NCI-H526 (cell line): ENCODE measurements around the gene GSTCD.
"Not testable (repeated sequence)": the region's sequence is repeated elsewhere in the genome, so short reads cannot be mapped to it uniquely, and the experiment has no call there.

Source experiments
- DNase-seq, 2 experiments: peaks; one replicate each; lab custom pipeline; 2025; lab: John Stamatoyannopoulos, UW

Gene GSTCD

GRCh38 chr4:105805501-105806120 lies 97.0 kb downstream of the GSTCD start:
- DNase-seq: no peak

DNA sequence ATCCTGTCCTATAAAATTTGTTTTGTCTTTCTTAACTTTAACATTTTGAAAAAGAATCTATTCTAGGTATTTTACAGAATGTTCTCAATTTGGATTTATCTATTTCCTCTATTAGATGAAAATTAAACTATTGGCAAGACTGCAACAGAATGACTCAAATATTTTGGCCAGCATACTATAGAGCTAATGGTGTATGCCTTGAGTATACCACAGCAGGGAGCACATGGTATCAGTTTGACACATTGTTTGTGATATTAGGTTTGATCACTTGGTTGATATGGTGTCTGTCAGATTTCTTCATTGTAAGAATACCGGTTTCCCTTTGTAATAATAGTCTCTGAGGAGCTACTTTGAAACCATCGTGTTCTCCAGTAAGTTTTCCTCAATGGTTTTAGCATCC lies 98.9 kb downstream of the GSTCD start:
- no peak for DNase-seq

DNA sequence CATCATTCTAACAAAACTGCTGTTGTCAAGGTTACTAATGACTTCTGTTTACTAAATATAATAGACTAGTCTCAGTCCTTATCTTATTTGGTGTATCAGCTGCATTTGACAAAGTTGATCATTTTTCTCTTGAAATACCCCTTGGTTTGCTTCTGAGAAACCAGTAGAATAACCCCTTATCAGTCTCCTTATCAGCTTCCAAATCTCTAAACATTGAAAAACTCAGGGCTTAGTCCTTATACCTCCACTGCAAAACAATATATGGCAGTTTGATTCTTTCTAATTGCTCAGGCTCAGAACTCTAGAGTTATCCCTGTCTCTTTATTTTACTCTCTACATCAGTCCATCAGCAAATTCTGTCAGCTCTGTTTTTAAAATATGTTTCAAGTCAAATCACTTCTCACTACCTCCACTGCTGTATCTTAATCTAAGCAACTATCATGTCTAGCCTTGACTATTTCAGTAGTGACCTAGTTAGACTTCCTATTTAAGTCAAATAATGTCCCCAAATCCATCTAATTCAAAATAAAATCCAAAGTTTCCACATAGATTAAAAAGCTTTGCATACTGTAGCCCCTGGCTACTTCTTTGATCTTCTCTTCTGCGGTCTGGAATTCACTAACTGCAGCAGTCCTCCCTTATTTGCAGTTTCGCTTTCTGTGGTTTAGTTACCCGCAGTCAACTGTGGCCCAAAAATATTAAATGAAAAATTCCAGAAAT lies 99.6 kb downstream of the GSTCD start:
- DNase-seq: peak in 1 of 2 experiments; percentile 0

DNA sequence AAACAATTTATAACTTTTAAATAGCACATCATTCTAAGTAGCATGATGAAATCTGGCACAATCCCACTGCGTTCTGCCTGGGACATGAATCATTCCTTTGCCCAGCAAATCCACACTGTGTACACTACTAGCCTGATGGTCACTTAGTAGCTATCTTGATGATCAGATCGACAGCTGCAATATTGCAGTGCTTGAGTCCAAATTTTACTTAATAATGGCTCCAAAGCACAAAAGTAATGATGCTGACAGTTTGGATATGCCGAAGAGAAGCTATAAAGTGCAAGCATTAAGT lies 100.1 kb downstream of the GSTCD start:
- DNase-seq: no peak

DNA sequence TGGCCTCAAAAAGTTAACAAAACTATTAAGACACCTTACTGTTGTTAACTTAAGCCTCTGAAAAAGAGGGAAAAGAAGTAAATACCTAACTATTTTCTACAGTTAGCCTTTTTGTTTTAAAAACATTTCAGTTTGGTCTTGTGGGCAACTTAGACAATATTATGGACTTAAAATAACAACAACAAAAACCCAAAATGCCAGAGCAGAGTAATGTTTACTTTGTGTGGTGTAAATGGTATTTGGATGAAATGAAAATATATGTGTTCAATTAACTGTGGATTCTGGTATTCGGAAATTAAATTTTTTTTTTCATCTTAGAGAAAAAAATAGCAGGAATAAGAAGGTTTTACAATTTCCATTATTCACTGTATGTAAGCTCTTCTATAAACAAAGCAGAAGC lies 107.1 kb downstream of the GSTCD start:
- no peak for DNase-seq

DNA sequence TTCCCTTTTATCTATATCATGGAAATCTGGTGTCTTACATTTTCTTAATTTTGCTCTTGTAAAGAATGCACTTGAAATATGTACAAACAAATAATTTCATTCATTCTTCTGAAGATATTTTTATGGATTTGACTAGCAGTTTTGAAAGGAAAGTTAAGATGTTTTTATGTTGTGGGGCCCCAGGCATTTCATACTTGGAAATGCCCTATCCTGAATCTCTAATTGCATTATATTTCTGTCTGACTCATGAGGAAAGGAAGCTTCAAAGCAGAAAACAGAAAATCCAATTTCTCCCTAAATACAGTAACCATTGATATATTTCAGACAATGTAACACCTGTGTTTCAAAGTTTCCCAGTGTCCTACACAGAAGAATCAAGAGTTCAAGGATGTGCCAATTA lies 113.5 kb downstream of the GSTCD start:
- DNase-seq: no peak

DNA sequence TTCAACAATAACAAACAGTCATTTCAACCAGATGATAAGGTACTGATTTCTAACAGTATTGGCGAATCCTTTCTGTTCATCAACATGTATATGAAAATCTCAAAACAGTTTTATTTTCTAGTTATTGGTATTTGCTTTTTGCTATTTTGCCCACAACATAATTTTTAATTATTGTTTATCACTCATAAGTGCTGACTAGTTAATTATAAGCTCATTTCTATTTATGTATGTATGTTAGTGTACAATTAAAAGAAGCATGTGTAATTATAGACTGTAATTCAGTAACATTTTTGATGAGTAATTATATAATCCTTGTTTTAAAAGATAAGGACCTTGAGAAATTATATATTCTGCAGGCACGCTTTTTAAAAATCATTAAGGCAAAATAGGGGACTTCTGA lies 119.5 kb downstream of the GSTCD start:
- DNase-seq: no peak

DNA sequence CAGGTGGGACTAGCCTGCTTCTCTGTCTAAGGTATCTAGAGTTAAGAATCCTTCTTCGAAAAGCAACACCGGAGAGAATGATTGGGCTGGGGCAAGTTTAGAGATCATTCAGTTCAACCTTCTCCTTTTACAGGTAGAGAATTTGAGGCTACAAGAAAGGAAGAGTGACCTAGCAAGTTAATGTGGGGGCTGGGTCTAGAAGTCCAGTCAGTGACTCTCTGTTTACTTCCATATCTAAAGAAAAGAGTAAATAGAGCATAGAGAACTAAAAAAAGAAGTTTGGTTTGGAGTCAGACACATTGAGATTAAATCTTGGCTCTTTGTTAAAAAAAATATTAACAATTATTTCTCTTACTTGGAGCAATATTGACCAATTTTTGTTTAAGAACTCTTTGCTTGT lies 122.6 kb downstream of the GSTCD start:
- DNase-seq: no peak

- no peak for DNase-seq
Measured at GRCh38 chr4:105835177-105835576, 126.6 kb downstream of the GSTCD start.

DNA sequence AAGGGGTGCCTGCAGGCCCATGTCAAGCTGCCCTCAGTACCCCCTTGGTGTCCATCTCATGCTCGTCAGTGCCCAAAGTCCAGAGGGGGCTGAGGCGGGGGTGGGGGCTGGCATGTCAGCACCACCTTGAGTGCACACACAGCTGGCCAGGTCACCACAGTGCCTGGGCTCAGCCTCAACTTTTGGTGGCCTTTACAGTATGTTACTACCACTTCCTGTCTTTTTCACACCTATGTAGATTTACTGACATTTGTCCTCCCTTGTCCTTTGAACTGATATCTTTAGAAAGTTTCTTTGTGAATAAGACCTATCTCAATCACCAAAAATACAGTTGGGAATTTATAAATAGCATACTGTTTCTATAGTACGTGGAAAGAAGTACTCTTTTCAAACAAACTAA lies 128.0 kb downstream of the GSTCD start:
- DNase-seq: no peak

- DNase-seq: no peak
Measured at GRCh38 chr4:105837037-105837436, 128.5 kb downstream of the GSTCD start.

DNA sequence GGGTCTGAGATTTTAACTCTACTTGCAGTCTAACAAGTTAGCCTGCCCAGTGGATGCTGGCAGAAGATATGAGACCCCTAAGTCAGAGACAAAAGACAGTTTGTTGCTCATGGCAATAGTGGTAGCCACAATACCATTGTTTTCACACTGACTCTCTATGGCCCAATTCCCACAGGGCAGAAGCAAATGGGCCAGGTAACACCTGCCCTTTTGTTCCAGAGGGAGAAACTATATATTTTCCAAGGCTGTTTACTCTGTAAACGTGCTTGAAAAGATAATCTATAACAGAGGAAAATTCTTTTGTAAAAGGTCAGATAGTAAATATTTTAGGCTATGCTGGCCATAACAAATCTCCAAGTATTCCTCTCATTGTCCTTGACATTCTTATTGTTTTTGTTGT lies 129.5 kb downstream of the GSTCD start:
- no peak for DNase-seq

DNA sequence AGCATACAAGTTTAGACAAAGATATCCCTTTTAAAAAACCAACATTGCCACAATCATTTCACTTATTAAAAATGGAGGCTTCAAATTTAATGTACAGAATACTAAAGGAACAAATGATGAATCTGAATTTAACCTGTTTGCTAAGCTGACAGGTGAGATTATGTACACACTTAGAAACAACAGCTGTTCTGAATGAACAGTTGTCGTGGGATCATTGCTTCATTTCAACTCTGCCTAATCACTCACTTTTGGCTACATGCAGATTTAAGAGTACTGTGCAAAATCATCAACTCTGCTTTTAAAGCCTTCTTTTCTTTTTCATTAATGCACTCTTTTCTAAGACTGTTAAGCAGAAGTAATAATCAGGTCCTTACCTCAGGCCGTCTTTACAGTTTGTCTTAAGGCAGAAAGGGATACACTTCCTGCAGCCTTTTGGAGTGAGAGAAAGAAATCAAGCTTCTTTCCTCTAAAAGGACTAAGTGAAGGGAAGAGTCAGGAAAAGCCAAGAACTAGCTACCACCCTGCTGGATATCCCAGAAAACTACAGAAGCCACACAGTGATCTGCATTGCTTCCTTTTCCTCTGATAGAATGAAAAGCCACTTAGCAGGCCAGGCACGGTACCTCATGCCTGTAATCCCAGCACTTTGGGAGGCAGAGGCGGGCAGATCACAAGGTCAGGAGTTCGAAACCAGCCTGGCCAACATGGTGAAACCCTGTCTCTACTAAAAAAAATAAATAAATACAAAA lies 132.0 kb downstream of the GSTCD start:
- DNase-seq: no peak

GRCh38 chr4:105843941-105844340 lies 135.4 kb downstream of the GSTCD start:
- no peak for DNase-seq

- DNase-seq: no peak
Measured at GRCh38 chr4:105845559-105845958, 137.0 kb downstream of the GSTCD start.

- not testable (repeated sequence) for DNase-seq
Measured at GRCh38 chr4:105848359-105848758, 139.8 kb downstream of the GSTCD start.

GRCh38 chr4:105851196-105851595 lies 142.6 kb downstream of the GSTCD start:
- no peak for DNase-seq

DNA sequence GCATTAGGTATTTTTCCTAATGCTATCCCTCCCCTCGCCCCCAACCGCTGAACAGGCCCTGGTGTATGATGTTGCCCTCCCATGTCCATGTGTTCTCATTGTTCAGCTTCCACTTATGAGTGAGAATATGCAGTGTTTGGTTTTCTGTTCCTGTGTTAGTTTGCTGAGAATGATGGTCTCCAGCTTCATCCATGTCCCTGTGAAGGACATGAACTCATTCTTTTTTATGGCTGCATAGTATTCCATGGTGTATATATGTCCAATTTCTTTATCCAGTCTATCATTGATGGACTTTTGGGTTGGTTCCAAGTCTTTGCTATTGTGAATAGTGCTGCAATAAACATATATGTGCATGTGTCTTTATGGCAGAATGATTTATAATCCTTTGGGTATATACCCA lies 143.6 kb downstream of the GSTCD start:
- not testable (repeated sequence) for DNase-seq

DNA sequence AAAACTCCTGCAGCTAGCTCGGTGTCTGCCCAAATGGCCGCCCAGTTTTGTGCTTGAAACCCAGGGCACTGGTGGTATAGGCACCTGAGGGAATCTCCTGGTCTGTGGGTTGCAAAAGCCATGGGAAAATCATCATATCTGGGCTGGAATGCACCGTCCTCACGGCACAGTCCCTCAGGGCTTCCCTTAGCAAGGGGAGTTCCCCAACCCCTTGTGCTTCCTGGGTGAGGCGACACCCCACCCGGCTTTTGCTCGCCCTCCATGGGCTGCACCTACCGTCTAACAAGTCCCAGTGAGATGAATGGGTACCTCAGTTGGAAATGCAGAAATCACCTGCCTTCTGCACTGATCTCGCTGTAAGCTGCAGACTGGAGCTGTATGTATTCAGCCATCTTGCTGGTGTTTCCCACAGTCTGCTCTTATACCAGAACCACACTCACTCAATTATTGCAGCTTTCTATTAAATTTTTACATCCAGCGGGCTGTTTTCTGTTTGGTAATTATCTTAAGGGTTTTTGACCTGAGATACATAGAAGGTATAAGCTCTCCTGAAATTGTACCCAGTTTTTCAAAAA lies 150.0 kb downstream of the GSTCD start:
- DNase-seq: no peak

DNA sequence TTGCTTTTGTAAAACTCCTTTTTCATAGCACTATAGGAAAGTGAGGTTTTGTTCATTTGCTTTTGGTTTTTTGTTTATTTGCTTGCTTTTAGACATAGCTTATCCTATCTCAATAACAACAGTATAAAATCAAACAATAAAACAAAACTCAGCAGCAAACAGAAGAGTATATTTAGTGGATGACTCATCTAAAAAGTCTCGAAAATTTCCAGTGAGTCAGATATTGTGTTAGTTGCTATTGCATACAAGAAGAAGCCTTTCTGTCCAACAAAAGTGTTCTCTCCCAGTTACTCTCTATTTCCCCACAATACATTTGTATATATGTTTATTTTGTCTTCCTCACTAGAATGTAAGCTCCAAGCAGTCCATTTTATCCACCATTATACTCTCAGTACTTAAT lies 150.6 kb downstream of the GSTCD start:
- no peak for DNase-seq

- DNase-seq: no peak
Measured at GRCh38 chr4:105870963-105871362, 162.4 kb downstream of the GSTCD start.

GRCh38 chr4:105871997-105872396 lies 163.4 kb downstream of the GSTCD start:
- no peak for DNase-seq

- no peak for DNase-seq
Measured at GRCh38 chr4:105875233-105875632, 166.6 kb downstream of the GSTCD start.
